Activated CD8-positive, alpha-beta T cell treated with anti-CD3 and anti-CD28 coated beads for 36 hours (primary cell): ENCODE measurements around the gene KIAA0319L. TPM values are rescaled to one million over a fixed set of nuclear protein-coding genes. Genes with fewer than 3 reads are reported as not detected.

Experiments used
- ATAC-seq: fragments of 200-7000 bp; cut with Tn5 transposase; one replicate; pipeline ENCODE4 v1.10.0; 2021; ENCODE audit warnings: mild to moderate bottlenecking, moderate library complexity
- CTCF ChIA-PET: fragments of 350-600 bp; sonication (Branson Sonifier 250); formaldehyde crosslinking; loops from one replicate; lab custom pipeline; 2021; ENCODE audit warnings: antibody characterized with exemption; lab: Charles Lee
- POLR2A ChIA-PET: fragments of 350-600 bp; sonication (Branson Sonifier 250); formaldehyde crosslinking; loops from one replicate; lab custom pipeline; 2021; ENCODE audit warnings: antibody characterized with exemption; lab: Charles Lee
- DNase-seq: peaks from one replicate; pipeline ENCODE4 v3.0.0-alpha.2; 2020
- H3K27ac Mint-ChIP-seq: one replicate; pipeline ENCODE4 v1.8.0; 2021; ENCODE audit warnings: mild to moderate bottlenecking, mixed read lengths
- H3K27me3 Mint-ChIP-seq: one replicate; pipeline ENCODE4 v1.8.0; 2021; ENCODE audit warnings: mixed read lengths
- H3K36me3 Mint-ChIP-seq: one replicate; pipeline ENCODE4 v1.8.0; 2021; ENCODE audit warnings: low read depth, mixed read lengths
- H3K4me1 Mint-ChIP-seq: one replicate; pipeline ENCODE4 v1.8.0; 2021; ENCODE audit warnings: low read depth, mixed read lengths
- H3K4me3 Mint-ChIP-seq: one replicate; pipeline ENCODE4 v1.8.0; 2021; ENCODE audit warnings: mild to moderate bottlenecking, moderate library complexity, mixed read lengths
- H3K9me3 Mint-ChIP-seq: one replicate; pipeline ENCODE4 v1.8.0; 2021; ENCODE audit warnings: mixed read lengths
- intact Hi-C: fragments of 100-400 bp; cut with micrococcal nuclease; formaldehyde crosslinking; loops from one replicate; pipeline ENCODE4 v1.10.0; 2022
- total RNA-seq, 2 experiments: library from RNA; stranded (reverse); gene quantifications; one replicate each; pipeline ENCODE4 v1.2.3, GENCODE V29; 2021
- TF ChIP-seq, protein P1 (sequence below): fragments of 200-600 bp; IDR thresholded peaks from one replicate; pipeline ENCODE4 v1.8.0; 2022; ENCODE audit warnings: antibody characterized with exemption, mild to moderate bottlenecking

KIAA0319L gene
- total RNA-seq, 2 experiments from 2014 or later: 22.8 to 30.9 TPM

DNA sequence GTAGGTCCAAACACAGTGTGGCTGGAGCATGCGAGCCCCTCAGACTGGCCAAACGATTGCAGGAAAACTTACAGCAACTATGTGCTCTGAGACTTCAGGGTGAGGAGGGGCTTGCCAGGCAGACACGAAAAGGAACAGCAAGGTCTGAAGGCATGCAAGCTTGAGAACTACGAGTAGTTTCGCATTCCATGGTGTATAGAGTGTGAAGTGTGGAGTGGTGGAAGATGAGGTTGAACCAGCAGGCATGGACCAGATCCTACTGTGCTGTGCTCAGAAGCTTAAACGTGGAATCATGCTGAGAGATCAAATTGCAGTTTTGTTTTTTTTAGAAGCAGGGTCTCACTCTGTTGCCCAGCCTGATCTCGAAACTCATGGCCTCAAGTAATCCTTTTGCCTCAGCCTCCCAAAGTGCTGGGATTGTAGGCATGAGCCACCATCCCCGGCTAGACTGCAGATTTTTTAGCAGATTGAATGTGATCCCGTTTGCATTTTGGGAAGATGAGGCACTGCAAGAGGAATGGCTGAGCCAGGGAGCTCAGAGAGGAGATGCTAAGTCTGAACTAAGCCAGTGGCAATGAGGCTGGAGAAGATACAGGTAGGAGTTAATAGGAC lies 10.8 kb upstream of the KIAA0319L start:
- CTCF ChIA-PET: interaction anchor here (1.0 to 5.9 kb wide), 31 partner anchors 9 to 213 kb away, joined by 3 to 76 read pairs (median 4); partner anchors contain the start of genes CLSPN, KIAA0319L and NCDN
- POLR2A ChIA-PET: interaction anchor here (1.2 to 2.2 kb wide), 4 partner anchors 10 to 202 kb away, joined by 3 to 8 read pairs (median 6); no protein-coding TSS in a partner anchor
- no peak overlapping the region for H3K4me3 Mint-ChIP-seq
- no peak for ATAC-seq
- H3K9me3 Mint-ChIP-seq: no peaks in the 10 kb centered on the region
- intact Hi-C loops: loop anchor here (2.0 kb wide), 1 partner anchor 207 kb away; no protein-coding TSS in a partner anchor
- H3K27ac Mint-ChIP-seq: no peak overlapping the region
- TF ChIP-seq, protein P1, sequence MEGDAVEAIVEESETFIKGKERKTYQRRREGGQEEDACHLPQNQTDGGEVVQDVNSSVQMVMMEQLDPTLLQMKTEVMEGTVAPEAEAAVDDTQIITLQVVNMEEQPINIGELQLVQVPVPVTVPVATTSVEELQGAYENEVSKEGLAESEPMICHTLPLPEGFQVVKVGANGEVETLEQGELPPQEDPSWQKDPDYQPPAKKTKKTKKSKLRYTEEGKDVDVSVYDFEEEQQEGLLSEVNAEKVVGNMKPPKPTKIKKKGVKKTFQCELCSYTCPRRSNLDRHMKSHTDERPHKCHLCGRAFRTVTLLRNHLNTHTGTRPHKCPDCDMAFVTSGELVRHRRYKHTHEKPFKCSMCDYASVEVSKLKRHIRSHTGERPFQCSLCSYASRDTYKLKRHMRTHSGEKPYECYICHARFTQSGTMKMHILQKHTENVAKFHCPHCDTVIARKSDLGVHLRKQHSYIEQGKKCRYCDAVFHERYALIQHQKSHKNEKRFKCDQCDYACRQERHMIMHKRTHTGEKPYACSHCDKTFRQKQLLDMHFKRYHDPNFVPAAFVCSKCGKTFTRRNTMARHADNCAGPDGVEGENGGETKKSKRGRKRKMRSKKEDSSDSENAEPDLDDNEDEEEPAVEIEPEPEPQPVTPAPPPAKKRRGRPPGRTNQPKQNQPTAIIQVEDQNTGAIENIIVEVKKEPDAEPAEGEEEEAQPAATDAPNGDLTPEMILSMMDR: no peak
- DNase-seq: no peak
- peaks cover 8% of the 10 kb centered on the region for H3K36me3 Mint-ChIP-seq
- H3K4me1 Mint-ChIP-seq: peaks cover 9% of the 10 kb centered on the region
- H3K27me3 Mint-ChIP-seq: peaks cover 4% of the 10 kb centered on the region

DNA sequence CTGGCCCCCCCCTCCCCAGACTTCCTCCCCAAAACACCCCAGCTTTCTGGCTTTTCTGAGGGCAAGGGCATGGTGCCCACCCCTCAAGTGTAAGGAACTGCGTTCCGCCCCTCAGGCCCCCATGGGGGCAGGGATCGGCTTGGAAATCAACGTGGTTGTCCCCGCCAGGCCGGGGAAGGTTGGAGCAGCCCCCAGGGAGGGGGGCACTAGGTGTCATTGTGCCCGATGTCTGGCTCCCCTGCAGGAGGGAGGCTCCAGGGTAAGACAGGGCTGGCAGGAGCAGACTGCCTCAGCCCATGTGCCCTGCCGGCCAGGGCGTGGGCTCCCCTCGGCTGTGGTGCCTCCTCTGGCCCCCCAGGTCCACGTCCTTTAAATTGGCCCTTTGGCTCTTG lies 8.5 kb upstream of the KIAA0319L start:
- CTCF ChIA-PET: interaction anchor here (1.1 to 5.9 kb wide), 11 partner anchors 12 to 364 kb away, joined by 4 to 76 read pairs (median 7); partner anchors contain the start of gene CLSPN
- ATAC-seq: no peak
- TF ChIP-seq, protein P1: no peak
- no peak for DNase-seq
- H3K36me3 Mint-ChIP-seq: peaks cover 10% of the 10 kb centered on the region
- H3K4me1 Mint-ChIP-seq: peaks cover 19% of the 10 kb centered on the region
- H3K27ac Mint-ChIP-seq: no peak overlapping the region
- H3K27me3 Mint-ChIP-seq: no peaks in the 10 kb centered on the region
- POLR2A ChIA-PET: interaction anchor here (1.5 kb wide), 1 partner anchor 12 kb away, joined by 4 read pairs; no protein-coding TSS in a partner anchor
- H3K4me3 Mint-ChIP-seq: no peak overlapping the region
- intact Hi-C loops: no loop called here
- H3K9me3 Mint-ChIP-seq: no peaks in the 10 kb centered on the region

DNA sequence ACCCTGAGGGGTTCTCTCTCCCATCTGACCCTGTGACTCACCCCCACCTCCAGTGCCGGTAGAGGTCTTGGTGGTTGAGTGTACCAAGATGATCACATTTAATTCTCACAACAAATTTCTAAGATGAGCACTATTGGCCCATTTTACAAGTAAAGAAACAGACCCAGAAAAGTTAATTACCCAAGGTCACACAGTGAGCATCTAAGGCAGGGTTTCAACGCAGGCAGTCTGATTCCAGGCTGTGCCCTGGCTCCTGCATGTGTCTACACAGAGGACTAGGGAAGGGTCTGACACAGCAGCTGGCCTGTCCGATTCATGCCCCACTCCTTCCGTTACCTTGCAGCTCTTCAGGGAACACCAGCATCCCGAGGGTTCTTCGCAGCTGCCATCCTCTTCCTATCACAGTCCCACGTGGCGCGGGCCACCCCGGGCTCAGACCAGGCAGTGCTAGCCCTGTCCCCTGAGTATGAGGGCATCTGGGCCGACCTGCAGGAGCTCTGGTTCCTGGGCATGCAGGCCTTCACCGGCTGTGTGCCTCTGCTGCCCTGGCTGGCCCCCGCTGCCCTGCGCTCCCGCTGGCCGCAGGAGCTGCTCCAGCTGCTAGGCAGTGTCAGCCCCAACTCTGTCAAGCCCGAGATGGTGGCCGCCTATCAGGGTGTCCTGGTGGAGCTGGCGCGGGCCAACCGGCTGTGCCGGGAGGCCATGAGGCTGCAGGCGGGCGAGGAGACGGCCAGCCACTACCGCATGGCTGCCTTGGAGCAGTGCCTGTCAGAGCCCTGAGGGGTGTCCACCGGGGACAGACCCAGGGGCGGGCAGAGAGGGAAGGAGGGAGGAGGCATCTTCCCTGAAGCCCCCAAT lies 7.9 kb upstream of the KIAA0319L start:
- no peaks in the 10 kb centered on the region for H3K9me3 Mint-ChIP-seq
- ChIA-PET CTCF (interaction anchor here (0.6 to 5.9 kb wide), 41 partner anchors 8 to 363 kb away, joined by 3 to 76 read pairs (median 4); partner anchors contain the start of genes CLSPN and TFAP2E), POLR2A (interaction anchor here (0.9 to 1.5 kb wide), 2 partner anchors 13 to 207 kb away, joined by 3 to 4 read pairs; no protein-coding TSS in a partner anchor)
- ATAC-seq (no peak), DNase-seq (no peak)
- H3K27me3 Mint-ChIP-seq: no peaks in the 10 kb centered on the region
- TF ChIP-seq, protein P1: peak; percentile 45
- peaks cover 19% of the 10 kb centered on the region for H3K4me1 Mint-ChIP-seq
- peaks cover 10% of the 10 kb centered on the region for H3K36me3 Mint-ChIP-seq
- no peak overlapping the region for H3K27ac Mint-ChIP-seq
- no peak overlapping the region for H3K4me3 Mint-ChIP-seq
- intact Hi-C loops: loop anchor here (5.0 kb wide), 1 partner anchor 113 kb away; no protein-coding TSS in a partner anchor

DNA sequence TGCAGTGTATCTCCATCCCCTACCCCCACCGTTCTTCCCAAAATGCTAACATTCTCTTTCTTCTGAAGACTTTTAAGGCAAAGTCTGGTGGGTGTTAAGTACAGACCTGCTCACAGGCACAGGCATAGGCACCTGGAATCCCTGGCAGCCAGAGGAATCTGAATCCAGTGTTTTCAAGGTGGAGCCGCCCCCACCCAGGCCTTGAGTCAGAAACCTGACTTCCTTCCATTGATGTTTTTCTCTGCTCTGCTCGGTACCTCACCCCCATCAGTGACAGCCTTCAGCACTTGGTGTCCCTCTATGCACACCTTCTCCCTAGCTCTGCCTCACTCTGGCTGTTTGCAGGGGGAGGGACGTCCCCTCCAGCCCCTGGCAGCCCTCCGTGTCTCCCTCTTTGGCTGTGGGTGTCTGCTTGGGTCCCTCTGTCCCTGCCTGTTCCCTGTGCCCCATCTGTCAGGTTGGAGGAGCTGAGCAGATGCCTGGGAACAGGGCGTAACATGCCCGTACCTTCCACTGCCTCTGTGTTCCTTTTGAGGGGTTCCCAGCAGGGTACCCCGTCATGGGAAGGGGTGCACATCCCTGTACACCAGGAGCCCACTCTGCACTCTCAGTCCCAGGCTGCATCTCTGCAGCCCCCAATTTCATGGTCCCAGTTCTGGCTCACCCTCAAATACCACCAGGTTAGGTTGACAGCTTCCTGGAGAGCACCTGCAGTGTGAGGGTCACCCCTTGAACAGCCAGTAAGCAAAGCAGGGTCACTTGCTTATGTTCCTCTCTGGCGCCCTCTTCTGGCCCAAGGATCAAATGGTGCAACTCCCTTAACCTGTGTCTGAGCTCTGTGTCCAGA lies 7.1 kb upstream of the KIAA0319L start:
- ChIA-PET POLR2A (interaction anchor here (0.9 to 1.5 kb wide), 2 partner anchors 13 to 208 kb away, joined by 3 to 4 read pairs; no protein-coding TSS in a partner anchor), CTCF (interaction anchor here (0.6 to 5.9 kb wide), 41 partner anchors 8 to 363 kb away, joined by 3 to 76 read pairs (median 4); partner anchors contain the start of genes CLSPN and TFAP2E)
- peaks cover 10% of the 10 kb centered on the region for H3K36me3 Mint-ChIP-seq
- peaks cover 24% of the 10 kb centered on the region for H3K4me1 Mint-ChIP-seq
- H3K4me3 Mint-ChIP-seq: no peak overlapping the region
- H3K27ac Mint-ChIP-seq: peak overlapping the region; percentile 50
- intact Hi-C loops: loop anchor here (5.0 kb wide), 1 partner anchor 112 kb away; no protein-coding TSS in a partner anchor
- no peaks in the 10 kb centered on the region for H3K9me3 Mint-ChIP-seq
- TF ChIP-seq, protein P1: peak; percentile 83
- DNase-seq (peak; percentile 93), ATAC-seq (peak; percentile 83)
- no peaks in the 10 kb centered on the region for H3K27me3 Mint-ChIP-seq
